ENCODE measurements around the gene CALML3.

Gene CALML3

DNA sequence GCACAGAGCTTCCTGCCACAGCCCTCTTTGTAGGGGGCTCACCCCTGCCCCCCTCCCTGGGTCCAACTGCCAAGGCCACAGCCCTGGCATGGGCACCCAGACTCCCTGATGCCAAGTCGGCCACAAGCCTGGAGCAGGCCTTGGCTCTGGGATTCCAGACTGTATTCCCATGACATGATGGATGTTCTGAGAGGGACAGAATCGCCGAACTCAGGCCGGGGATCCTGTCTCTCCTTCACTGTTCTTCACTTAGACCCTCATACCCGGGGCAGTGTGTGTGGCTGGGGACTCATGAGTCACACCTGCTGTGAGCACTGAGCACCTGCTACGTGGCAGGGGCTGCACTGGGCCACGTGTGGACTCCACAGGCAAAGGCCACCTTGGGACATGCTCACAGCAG is 33.3 kb upstream of the CALML3 start:
- no peak for DNase-seq (ENCODE audit: low spot score)

DNA sequence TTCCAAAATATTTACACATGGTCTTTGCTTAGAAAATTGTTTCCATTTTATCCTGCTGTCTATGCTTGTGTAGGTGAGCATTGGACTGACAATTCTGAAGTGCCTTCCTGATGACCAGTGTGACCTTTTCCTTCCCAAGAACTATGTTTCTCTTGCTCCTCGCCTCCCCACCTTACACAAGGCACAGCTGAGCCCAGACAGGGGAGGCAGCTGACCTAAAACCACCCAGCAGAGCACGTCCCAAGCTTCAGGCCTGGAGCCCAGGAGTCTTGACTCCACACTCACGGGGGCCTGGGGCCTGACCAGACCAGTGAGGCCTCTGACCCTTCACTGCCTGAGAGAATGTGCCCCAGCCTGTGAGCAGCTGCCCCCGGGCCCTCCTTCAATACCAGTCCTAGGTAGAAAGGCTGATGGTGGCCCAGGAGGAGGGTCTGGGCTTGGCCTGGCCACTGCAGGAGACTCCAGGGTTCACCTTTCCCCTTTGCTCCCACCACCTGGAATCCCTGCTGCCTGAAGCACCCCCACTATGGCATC is 32.4 kb upstream of the CALML3 start:
- no peak for DNase-seq (ENCODE audit: low spot score)

DNA sequence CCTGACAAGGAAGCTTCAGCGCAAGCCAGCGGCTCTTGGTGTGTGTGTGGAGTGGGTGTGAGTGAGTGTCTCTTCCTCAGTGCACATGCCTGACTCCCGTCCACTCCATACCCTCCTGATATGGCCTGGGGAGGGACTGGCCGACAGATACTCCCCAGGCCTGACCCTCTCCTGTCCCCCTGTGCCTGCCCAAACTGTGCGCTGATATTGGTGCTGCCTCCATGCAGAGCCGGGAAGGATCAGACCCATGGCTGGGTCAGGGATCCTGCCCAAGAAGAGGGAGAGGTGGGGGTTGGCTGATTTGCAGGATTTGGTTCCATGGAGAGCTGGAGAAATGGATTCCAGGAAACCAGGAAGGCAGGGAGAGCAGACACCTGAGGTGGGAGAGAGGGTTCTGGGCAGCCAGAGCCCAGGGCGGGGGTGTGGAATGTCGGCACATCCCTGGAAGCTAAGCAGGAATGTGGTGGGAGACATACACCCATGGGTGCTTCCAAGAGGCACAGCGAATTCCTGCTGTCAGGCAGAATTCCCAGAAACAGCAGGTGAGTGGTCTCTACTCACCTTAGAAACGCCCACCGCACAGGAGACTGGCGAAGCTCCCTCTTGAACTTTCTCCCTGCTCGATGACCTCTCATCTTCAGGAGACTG is 31.7 kb upstream of the CALML3 start:
- no peak for DNase-seq (ENCODE audit: low spot score)

DNA sequence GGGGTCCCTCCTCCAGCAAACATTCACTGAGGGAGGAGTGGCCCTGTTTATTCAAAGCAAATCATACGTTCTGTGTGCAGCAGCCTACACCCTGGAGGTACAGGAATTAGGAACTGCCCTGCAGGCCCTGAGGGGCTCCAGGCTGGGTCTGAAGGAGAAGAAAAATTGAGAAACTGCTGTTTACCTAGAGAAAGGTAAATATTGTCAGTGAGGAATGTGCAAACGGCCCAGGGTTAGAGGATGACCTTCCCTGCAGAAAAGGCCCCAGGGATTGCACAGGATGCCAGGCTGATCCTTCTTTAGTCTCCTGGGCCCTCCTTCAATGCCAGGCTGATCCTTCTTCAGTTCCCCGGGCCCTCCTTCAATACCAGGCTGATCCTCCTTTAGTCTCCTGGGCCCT is 31.1 kb upstream of the CALML3 start:
- no peak for DNase-seq (ENCODE audit: low spot score)

DNA sequence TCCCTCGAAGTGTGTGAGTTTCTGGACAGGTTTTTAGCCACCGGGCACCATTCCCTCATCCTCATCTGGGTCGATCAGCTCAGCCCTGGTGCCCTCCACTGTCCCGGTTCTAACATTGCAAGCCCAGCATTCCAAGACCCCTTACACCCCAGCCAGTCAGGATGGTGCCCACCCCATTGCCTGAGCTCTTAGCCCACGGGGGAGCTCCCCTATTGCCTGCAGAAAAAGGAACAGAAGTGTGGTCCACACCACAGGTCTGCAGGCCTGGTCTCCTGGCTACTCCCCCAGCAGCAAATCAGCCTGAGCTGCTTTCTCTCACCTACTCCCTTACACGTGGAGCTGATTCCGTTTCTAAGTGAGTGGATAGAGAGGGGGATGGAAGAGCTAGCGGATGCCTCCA is 30.1 kb upstream of the CALML3 start:
- DNase-seq (ENCODE audit: low spot score), result no peak

DNA sequence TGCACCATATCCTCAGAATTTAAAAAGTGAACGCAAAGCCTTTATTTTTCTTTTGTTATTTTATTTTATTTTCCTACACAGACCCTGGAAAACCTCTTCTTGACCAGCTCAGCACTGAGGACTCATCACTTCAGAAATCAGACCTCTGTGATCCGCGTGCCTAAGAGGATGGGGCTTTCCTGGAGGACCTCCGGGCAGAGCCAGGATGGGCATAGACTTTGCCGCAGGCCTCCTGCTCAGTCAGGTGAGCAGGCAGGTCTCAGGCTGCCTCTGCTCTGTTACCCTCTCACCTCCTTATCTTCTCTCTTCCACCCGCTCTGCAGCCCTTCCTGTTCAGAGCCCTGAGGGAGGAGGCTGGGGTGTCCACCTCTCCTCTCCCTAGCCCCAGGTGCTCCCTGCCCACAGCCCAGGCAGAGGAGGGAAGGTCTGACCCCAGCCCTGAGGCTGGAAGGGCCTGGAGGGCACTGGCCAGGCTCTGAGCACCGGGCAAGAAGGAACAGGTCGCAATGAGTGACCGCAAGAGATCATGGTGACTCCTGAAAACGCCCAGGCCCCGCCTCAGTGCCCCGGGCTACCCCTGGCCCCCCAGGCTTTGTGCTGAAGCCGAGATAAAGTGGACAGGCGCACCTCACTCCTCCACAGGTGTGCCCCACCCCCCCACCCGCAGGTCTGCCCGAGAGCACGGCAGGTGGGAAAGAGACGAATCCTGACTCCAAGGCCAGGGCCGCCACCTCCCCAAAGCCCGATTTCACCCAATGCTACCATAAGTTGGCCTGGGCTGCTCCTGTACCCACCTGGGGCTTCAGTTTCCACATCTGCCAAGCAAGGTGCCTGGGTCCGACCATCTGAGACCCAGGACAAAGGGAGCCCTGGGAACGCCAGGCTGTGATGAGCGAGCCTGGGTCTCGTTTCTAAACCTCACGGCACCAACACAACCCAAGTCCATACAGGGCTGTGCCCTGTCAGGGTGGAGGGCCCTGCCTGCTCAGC is 28.2 kb upstream of the CALML3 start:
- DNase-seq (ENCODE audit: low spot score), result no peak

DNA sequence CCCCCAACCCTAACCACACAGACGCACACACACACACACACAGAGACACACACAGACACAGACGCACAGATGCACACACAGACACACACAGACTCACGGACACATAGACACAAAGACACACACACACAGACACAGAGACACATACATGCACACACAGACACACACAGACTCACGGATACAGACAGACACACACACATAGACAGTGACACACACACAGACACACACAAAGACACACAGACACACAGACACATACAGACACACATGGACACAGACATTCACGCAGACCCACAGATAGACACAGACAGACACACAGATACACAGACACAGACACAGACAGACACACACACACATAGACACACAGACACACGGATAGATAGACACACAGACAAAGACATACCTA is 27.5 kb upstream of the CALML3 start:
- no peak for DNase-seq (ENCODE audit: low spot score)

DNA sequence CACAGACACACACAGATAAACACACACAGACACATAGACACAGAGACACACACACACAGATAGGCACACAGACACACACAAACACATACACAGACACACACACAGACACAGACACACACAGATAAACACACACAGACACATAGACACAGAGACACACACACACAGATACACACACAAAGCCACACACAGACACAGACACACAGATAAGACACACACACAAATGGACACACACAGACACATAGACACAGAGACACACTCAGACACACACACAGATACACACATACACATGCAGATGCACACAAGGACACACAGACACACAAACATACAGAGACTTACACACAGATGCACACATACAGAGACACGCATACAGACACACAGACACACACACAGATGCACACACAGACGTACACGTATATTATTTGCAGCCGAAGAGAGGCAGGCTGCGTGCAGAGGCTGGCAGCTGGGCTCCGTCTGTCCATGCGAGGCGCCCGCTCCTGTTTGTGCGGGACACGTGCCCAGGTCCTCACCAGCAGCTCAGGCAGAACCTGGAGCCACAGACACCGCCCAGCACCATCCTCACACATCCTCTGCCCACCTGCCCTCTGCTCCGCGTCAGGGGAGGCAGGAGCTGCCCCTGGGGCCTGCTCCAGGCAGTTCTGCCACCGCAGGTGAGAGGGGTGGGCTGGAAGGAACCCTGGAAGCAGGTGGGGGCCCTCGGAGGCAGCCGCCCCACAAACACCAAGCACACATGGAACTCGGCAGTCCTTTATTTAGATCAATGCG is 26.6 kb upstream of the CALML3 start:
- no peak for DNase-seq (ENCODE audit: low spot score)

DNA sequence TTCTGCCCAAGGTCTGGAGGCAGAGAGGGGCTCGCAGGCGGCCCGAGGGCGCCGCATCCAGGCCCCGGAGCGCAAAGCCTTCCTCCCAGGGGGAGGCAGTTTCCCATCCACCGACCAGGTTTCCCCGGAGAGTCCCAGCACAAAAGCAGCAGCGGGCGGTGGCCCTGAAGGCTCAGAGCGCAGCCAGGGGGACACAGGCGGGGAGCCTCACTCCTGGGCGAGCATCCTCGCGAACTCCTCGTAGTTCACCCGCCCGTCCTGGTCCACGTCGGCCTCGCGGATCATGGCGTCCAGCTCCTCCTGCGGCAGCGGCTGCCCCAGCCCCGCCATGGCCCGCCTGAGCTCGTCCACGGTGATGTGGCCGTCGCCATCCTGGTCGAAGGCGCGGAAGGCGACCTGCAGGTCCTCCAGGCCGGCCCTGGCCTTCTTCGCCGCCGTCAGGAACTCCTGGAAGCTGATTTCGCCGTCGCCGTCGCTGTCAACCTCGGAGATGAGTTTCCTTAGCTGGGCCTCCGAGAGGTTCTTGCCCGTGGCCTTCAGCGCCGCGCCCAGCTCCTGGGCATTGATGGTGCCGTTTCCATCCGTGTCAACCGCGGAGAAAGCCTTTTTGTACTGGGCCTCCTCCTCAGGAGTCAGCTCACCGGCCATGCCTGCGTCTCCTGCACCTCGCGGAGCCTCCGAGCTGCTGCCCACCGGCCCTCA is 25.8 kb upstream of the CALML3 start:
- DNase-seq (ENCODE audit: low spot score), result no peak

DNA sequence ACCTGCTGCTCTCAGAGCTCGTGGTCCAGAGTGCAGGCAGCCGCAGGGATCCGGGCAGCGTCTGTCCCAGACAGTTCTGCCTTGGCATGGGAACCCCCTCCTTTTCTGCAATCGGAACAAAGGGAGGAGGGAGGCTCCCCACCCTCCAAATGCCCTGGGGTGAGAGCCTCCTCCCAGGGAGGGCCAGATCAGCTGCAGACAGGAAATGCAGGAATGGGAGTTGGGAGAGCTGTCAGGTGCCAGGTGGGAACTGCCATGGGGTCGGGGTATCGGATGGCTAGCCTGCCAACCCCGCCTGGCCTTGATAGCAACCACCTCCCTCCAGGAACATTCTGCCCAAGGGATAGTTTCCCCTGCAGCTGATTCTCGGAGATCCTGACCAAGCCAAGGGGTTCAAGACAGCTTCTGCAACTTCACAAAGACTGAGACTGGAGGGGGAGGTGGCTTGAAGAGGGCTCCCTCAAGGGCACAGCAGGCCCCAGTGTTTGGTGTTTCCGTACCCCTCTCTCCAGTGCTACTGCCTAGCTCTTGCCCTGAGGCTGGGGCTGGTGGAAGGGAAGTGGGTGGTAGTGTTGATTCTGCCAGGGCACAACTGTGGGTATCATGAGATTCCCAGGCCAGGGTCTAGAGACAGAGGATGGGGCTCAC is 25.1 kb upstream of the CALML3 start, which contains the start of gene CALML5:
Gene CALML5 (minus strand): TSS at position 78 of the 648 bp plus-strand sequence. CDS start 132 bp downstream, outside the sequence.
- no peak for DNase-seq (ENCODE audit: low spot score)

DNA sequence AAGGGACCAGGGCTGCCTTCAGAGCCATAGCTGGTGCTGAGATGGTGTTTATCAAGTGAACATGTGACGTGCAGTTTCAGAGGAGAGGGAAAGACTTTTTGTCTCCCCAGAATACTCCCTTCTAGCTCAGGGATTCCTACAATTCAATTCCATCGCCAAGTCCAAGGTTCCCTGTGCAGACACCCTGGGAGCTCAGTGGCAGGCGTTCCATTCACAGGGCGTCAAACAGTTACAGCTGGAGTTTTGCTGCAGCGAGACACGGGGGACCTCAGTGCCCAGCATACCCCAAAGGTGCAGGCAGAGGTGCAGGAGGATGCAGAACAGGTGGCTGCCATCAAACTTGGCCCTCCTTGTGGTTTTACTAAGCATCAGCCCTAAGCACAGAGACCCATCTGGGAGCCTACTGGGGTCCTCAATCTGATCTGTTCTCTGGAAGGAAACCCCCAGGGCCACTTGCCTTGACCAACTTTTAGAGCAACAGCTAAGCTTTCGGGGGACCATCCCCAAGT is 24.5 kb upstream of the CALML3 start:
- DNase-seq (ENCODE audit: low spot score), result no peak

DNA sequence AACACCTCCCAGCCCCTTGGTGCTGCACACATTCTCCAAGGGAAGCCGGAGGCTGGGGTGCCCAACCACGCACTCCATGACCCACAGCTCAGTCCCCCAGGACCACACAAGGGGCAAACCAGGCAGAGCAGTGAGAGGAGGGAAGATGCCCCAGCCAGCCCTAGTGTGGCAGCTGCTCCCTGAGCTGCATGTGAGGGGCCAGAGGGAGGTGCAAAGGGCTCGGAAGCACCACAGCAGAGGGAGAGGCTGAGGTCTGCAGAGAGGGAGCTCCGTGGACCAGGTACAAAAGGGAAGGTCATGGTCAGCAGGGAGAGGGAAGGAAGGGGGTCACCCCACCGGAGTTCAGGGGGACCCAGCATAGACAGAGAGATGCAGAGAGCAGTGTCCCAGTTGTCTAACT is 23.9 kb upstream of the CALML3 start:
- no peak for DNase-seq (ENCODE audit: low spot score)

DNA sequence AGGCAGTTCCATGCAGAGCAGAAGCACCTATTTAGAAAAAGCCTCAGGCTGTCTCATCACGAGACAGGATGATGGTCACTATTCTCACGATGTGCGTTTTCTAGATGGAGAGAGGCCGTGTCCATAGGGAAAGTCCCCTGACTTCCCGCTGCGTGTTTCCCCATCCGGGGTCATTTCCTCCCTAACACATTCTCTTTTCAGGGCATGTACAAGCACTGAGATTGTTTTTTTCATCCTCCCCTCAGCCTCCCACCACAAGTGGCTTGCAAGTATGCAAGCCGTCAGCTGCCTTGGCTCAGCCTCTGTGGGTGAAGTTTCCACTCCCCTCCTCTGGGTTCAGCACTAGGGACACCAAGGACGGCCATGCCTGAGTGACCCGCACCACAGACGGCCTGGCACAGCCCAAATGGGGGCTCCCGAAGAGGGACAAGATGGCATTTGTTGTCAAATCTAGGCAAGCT is 22.7 kb upstream of the CALML3 start:
- no peak for DNase-seq (ENCODE audit: low spot score)

DNA sequence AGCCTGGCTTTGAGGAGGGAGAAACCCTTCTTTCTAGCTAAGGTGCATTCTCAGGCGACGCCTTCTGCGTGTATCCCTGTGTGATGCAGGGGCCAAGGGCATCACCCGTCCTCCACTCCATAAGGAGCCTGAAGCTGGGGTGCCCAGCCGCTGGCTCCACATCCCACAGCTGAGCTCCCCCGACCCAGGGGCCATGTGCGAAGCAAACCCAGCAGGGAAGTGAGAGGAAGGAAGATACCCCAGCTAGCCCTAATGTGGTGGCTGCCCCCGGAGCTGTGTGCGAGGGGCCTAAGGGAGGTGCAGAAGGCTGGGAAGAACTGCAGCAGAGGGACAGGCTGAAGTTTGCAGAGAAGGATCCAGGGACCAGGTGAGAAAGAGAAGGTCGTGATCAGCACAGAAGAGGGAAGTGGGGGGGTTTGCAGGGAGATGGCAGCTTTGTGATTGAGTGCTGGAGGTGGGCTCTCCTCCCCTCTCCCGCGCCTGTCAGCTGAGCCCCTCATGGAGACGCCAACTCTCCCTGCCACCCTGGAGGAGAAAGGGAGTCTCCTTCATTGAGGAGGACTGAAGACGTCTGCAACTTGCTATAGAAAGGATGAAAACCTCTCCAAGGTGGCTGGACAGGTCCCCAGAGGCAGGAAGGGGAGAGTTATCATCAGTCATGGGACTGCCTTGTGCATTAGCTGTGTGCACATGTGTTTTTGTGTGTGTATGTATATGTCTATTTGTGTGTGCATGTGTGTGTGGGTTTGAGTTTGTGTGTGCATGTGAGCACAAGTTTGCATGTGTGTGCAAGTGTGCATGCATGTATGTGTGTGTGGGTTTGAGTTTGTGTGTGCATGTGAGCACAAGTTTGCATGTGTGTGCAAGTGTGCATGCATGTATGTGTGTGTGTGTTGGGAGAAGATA is 21.9 kb upstream of the CALML3 start:
- DNase-seq (ENCODE audit: low spot score), result no peak

DNA sequence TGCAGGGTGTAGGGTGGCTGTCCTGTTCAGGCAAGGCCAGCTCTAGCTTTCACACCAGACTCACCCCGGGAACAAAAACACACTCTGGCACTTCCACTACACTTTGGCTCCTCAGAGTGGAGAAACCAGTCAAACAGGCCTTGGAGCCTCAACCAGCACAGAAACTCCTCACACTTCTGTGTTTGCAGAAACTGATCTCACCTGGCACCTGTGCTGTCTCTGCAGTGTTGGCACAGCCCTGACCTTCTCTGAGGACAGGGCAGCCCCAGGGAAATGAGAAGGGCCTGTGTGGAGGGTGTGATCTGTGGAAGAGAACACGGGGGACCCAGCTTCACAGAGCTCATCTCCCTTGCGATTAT is 21.3 kb upstream of the CALML3 start:
- no peak for DNase-seq (ENCODE audit: low spot score)

DNA sequence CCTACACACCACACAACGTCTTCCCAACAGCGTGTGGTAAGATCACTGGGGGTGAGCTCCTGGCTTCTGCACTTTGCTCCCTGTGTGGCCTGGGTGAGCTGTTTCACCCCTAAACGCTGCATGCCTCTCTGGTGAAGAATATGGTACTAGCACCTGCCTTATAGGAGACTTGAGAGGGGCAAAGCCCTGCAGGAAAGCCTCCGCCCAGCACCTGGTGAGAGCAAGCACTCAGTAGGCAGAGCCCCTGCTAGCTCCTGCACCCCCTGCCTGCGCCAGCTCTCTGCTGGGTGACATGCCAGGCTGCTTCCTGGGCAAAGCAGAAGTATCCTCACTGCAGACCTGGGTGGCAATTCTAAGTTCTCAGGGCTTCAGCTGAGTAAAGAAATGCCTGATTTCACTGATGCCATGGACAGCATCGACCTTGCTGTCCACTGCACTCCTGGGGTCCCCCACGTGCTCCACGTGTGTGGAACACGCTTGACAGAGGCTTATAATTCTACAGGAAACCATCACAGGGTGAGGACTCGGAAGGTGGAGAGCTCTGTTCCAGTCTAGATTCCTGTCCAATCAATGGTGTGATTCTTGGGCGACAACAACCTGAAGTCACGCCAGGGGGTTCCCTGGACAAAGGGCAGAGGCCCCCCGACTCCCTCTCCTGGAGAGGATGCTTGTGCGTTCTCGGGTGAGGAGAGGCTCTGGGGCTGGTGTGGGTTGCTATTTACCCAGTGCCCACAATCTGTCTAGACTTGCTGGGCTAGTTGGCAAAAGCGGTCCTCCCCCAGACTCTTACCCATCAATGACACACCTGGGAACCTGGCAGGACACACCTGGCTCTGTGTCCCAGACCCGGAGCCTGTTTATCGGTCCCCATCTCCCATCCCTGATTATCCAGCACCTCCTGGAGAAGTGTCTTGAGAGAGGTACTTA is 20.4 kb upstream of the CALML3 start:
- DNase-seq (ENCODE audit: low spot score), result no peak

DNA sequence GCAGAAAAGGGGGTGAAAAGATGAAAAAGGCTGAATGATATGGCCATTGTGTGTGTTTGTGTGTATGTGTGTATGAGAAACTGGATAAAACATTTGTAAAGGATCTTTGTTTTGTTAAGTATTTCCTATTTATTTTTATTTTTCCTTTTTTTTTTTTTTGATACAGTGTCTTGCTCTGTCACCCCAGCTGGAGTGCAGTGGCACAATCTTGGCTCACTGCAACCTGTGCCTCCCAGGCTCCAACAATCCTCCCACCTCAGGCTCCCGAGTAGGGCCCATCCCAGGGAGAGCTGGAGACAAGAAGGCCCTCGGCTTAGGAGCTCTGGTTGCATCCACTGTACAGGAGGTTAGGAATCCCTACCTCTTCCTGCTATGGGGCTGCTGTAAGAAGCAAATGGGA is 18.5 kb upstream of the CALML3 start:
- DNase-seq (ENCODE audit: low spot score), result no peak

DNA sequence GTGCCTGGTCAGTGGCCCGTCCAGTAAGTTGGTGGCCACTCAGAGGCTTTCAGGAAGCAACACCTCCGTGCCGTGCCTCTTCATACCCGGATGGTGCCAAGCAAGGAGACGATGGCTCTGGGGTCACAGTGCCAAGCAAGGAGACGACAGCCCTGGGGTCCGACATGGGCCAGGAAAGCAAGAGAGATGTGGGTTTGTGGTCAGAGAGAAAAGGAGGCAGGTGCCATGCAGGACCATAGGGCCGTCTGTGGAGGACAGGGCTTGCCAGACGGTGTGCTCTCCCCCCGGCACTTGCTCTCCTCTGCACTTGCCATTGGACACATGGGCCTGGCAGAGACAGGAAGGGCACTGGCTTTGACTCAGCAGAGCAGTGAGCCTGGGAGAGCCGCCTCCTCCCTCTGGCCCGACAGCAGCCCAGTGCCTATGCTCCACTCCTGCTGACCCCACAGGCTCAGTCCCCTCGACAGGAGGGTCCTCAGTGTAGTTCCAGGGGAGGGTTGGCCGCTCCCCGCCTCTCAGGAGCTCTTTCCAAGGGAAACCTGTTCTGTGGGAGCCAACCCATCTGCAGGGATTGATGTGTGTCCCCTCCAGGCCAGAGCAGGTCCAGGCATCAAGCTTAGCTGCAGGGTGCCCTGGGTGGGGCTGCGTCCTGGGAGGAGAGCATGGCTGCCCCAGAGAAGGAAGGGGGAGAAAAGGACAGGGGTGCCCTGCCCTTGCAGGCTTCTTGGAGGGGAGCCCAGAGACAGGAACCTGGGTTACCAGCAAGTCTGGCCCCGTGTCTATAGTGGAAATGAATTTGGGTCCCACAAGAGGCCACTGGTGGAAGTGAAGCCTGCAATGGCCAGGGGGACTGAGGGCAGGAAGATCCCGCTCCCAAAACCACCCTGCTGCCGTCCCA is 17.8 kb upstream of the CALML3 start:
- no peak for DNase-seq (ENCODE audit: low spot score)

All from putamen (tissue), 1 donor.